ENCODE measurements around the gene SLC36A2. TPM values are rescaled to one million over a fixed set of nuclear protein-coding genes. Genes with fewer than 3 reads are reported as not detected.

The SLC36A2 gene
- total RNA-seq, 4 donors from 2014 or later, result not detected

- Histone ChIP-seq H3K27me3 (peaks cover 0 to 3% (median 0%) of the 10 kb centered on the region in 4 donors), H3K4me1 (no peaks in the 10 kb centered on the region), H3K4me3 (no peak overlapping the region), H3K9me3 (no peaks in the 10 kb centered on the region), H3K36me3 (no peaks in the 10 kb centered on the region), H3K27ac (replicated peaks in 1 of 4) (no peak overlapping the region)
- peak; percentile 57 for DNase-seq (ENCODE audit: extremely low spot score)
- 89% methylated on average over 4 of the region's 4 CpGs for WGBS
- TF ChIP-seq EP300 (IDR thresholded peaks at IDR 0.05) (no peak), CTCF (IDR thresholded peaks at IDR 0.05) (no peak), POLR2AphosphoS5 (IDR thresholded peaks at IDR 0.05) (no peak), POLR2A (IDR thresholded peaks at IDR 0.05; ENCODE audit: low read depth) (no peak)
- intact Hi-C loops (cut with DNase I), result no loop called here
These were observed 8.6 kb downstream of the SLC36A2 start for GRCh38 chr5:151338734-151339133.

DNA sequence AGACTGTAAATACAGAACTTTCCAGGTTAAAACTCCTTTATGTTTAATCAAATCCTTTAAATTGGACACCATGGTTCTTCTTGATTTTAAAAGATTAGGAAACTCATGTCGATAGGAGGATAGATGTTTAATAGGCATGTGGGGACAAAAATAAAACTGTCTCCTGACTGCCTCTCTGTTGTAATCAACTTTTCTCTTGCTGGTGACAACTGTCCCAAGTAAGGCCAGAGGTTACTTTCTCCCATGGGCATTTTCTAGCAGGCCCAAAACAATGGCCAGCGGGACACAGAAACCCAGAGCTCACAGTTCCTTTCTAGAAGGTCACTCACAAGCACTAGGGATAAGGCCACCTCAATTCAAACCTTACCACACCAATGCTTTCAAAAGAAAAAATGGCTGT lies 14.5 kb downstream of the SLC36A2 start:
- H3K4me1 ChIP-seq, result no peaks in the 10 kb centered on the region
- DNase-seq (ENCODE audit: extremely low spot score), result no peak
- H3K27me3 ChIP-seq, result peaks cover 0 to 3% (median 0%) of the 10 kb centered on the region in 4 donors
- no peaks in the 10 kb centered on the region for H3K36me3 ChIP-seq
- no peak overlapping the region for H3K4me3 ChIP-seq
- no peaks in the 10 kb centered on the region for H3K9me3 ChIP-seq
- TF ChIP-seq CTCF (IDR thresholded peaks at IDR 0.05) (no peak), POLR2AphosphoS5 (IDR thresholded peaks at IDR 0.05) (no peak), EP300 (IDR thresholded peaks at IDR 0.05) (no peak), POLR2A (IDR thresholded peaks at IDR 0.05; ENCODE audit: low read depth) (no peak)
- intact Hi-C loops (cut with DNase I), result no loop called here
- no peak overlapping the region for H3K27ac ChIP-seq (replicated peaks in 1 of 4)
- WGBS, result 72% methylated on average over 2 of the region's 2 CpGs

DNA sequence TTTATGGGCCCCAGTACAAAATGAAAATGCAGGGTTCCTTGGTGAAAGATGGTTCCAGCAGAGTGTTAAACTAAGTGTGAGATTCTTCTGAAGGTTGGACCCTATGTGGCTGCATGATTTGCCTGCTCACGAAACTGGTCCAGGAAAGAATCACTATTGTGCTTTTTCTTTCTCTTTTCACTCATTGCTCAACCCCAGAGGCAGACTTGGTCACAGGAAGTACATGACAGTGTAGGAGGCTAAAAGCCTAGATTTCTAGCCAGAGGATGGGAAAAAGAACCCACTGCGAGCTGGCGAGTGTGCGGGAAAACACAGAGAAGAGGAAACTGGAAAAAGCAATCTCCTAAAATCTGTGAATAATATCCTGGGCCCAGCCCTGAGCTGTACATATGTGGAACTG lies 18.6 kb downstream of the SLC36A2 start:
- DNase-seq (ENCODE audit: extremely low spot score), result peak; percentile 72
- Histone ChIP-seq H3K27ac (replicated peaks in 1 of 4) (no peak overlapping the region), H3K4me1 (no peaks in the 10 kb centered on the region), H3K9me3 (no peaks in the 10 kb centered on the region), H3K36me3 (no peaks in the 10 kb centered on the region), H3K4me3 (no peak overlapping the region), H3K27me3 (no peaks in the 10 kb centered on the region)
- 78% methylated on average over 4 of the region's 4 CpGs for WGBS
- TF ChIP-seq CTCF (IDR thresholded peaks at IDR 0.05), result no peak
- TF ChIP-seq POLR2AphosphoS5 (IDR thresholded peaks at IDR 0.05), result no peak
- no peak for TF ChIP-seq POLR2A (IDR thresholded peaks at IDR 0.05; ENCODE audit: low read depth)
- TF ChIP-seq EP300 (IDR thresholded peaks at IDR 0.05), result no peak
- intact Hi-C loops (cut with DNase I), result no loop called here

- intact Hi-C loops (cut with DNase I), result no loop called here
- no peaks in the 10 kb centered on the region for H3K4me1 ChIP-seq
These were observed 19.8 kb downstream of the SLC36A2 start for GRCh38 chr5:151327585-151327984.

More at GRCh38 chr5:151327585-151327984, 19.8 kb downstream of the SLC36A2 start:
- 57% methylated on average over 2 of the region's 2 CpGs for WGBS
- H3K4me3 ChIP-seq, result no peak overlapping the region
- TF ChIP-seq CTCF (IDR thresholded peaks at IDR 0.05), result no peak
- H3K27me3 ChIP-seq, result no peaks in the 10 kb centered on the region
- no peak overlapping the region for H3K27ac ChIP-seq (replicated peaks in 1 of 4)
- H3K9me3 ChIP-seq, result no peaks in the 10 kb centered on the region
- DNase-seq (ENCODE audit: extremely low spot score), result peak; percentile 7
- H3K36me3 ChIP-seq, result no peaks in the 10 kb centered on the region

All from esophagus muscularis mucosa (tissue), 4 donors.